Measurements from ENCODE around the gene C5orf63. TPM values are rescaled to one million over a fixed set of nuclear protein-coding genes. Genes with fewer than 3 reads are reported as not detected.

C5orf63 gene
- total and polyA plus RNA-seq, 2 of the 8 experiments (the other 6 are each of a cell fraction or from before 2014, with no cell fraction given), result 0.67 to 0.71 TPM

- no peak for TF ChIP-seq CEBPB (IDR thresholded peaks at IDR 0.05; ENCODE audit: low read depth, low read length)
- no peak for TF ChIP-seq CHD7 (IDR thresholded peaks at IDR 0.05; ENCODE audit: insufficient replicate concordance, low read length)
- no peak for TF ChIP-seq SIX5 (IDR thresholded peaks at IDR 0.05; ENCODE audit: low read depth, low read length)
- no peak for TF ChIP-seq KDM5A (IDR thresholded peaks at IDR 0.05; ENCODE audit: low read length)
- TF ChIP-seq E2F6 (IDR thresholded peaks at IDR 0.05), result no peak
Measured at GRCh38 chr5:127101533-127101932, 28.2 kb upstream of the C5orf63 start (continued).

All from H1 (cell line).